Thyroid gland (tissue), 4 donors: ENCODE data around the gene PRR5. TPM values are rescaled to one million over a fixed set of nuclear protein-coding genes. Genes with fewer than 3 reads are reported as not detected.

Experiments
- DNase-seq, 2 donors: peaks; one replicate each; pipeline ENCODE4 v3.0.0-alpha.2; 2019
- H3K27ac ChIP-seq, 3 donors: fragments of 200-600 bp; sonication (generic); 1 replicate in 2 of 3; 2 replicates in 1 of 3; pipeline ENCODE4 v1.5.1; 2016 to 2019; ENCODE audit warnings: mild to moderate bottlenecking in 1 of 3, moderate library complexity in 1 of 3
- H3K27me3 ChIP-seq: fragments of 200-600 bp; sonication (generic); one replicate; pipeline ENCODE4 v1.5.1; 2019
- H3K36me3 ChIP-seq, 2 donors: fragments of 200-600 bp; sonication (generic); one replicate each; pipeline ENCODE4 v1.5.1; 2016 to 2019
- H3K4me1 ChIP-seq, 2 donors: fragments of 200-600 bp; sonication (generic); one replicate each; pipeline ENCODE4 v1.5.1; 2017 to 2019
- H3K4me3 ChIP-seq, 3 donors: fragments of 200-600 bp; sonication (generic); replicated peaks in 1 of 3; 1 replicate in 2 of 3; 2 replicates in 1 of 3; pipeline ENCODE4 v1.5.1; 2016; ENCODE audit warnings: mild to moderate bottlenecking in 1 of 3
- H3K9me3 ChIP-seq: fragments of 200-600 bp; sonication (generic); one replicate; pipeline ENCODE4 v1.5.1; 2017
- CTCF ChIP-seq, 6 experiments: fragments of 200-600 bp in 3 of 6; fragments of 450-650 bp in 3 of 6; sonication (generic) in 3 of 6; IDR thresholded peaks; one replicate each; pipeline ENCODE4 v1.5.1; 2016 to 2019; ENCODE audit warnings: antibody characterized with exemption in 6 of 6, mild to moderate bottlenecking in 2 of 6, inconsistent platforms in 1 of 6, moderate library complexity in 1 of 6
- POLR2A ChIP-seq, 2 donors: fragments of 450-650 bp; IDR thresholded peaks; one replicate each; pipeline ENCODE4 v1.6.1; 2017; ENCODE audit warnings: antibody characterized with exemption in 2 of 2, mild to moderate bottlenecking in 2 of 2, moderate library complexity in 1 of 2
- WGBS, 2 donors: methylation state at CpG; one replicate each; pipeline ENCODE4 v1.1.5; 2017; 5-methylcytosine and 5-hydroxymethylcytosine counted together
- intact Hi-C: fragments of 100-400 bp; cut with DNase I; formaldehyde crosslinking; loops from one replicate; pipeline ENCODE4 v1.15.1; 2023
- total RNA-seq, 4 donors: library from RNA; depleted of rRNA; stranded (reverse); fragments of >200 nt; gene quantifications; one replicate each; pipeline ENCODE4 v1.2.3, GENCODE V29; 2016

The PRR5 gene
- total RNA-seq, 4 donors from 2014 or later = 17.3 to 31.8 (median 26.9) TPM

- DNase-seq = no peak
- TF ChIP-seq POLR2A (IDR thresholded peaks at IDR 0.05) (no peak), CTCF (IDR thresholded peaks at IDR 0.05) (no peak)
- Histone ChIP-seq H3K27me3 (no peaks in the 10 kb centered on the region), H3K36me3 (no peaks in the 10 kb centered on the region), H3K4me1 (no peaks in the 10 kb centered on the region), H3K9me3 (no peaks in the 10 kb centered on the region), H3K27ac (no peak overlapping the region), H3K4me3 (no peak overlapping the region)
- 89 to 93% methylated on average over 7 to 8 of the region's 8 CpGs for WGBS, 2 donors
- intact Hi-C loops = no loop called here
Observed at GRCh38 chr22:44712962-44713361, 11.0 kb downstream of the PRR5 start.

GRCh38 chr22:44714703-44715350, 12.8 kb downstream of the PRR5 start:
- Histone ChIP-seq H3K36me3 (no peaks in the 10 kb centered on the region), H3K4me3 (no peak overlapping the region), H3K9me3 (no peaks in the 10 kb centered on the region), H3K4me1 (no peaks in the 10 kb centered on the region), H3K27me3 (no peaks in the 10 kb centered on the region), H3K27ac (peak overlapping the region in 1 of 3 donors; percentile 23)
- intact Hi-C loops = no loop called here
- TF ChIP-seq CTCF (IDR thresholded peaks at IDR 0.05) (no peak), POLR2A (IDR thresholded peaks at IDR 0.05) (no peak)
- WGBS, 2 donors = 64 to 71% methylated on average over 12 to 13 of the region's 18 CpGs
- peak in 1 of 2 donors; percentile 24 for DNase-seq

GRCh38 chr22:44718418-44718817, 16.4 kb downstream of the PRR5 start:
- no peaks in the 10 kb centered on the region for H3K27me3 ChIP-seq
- H3K9me3 ChIP-seq = no peaks in the 10 kb centered on the region
- intact Hi-C loops = no loop called here
- no peak for TF ChIP-seq POLR2A (IDR thresholded peaks at IDR 0.05)
- no peak for TF ChIP-seq CTCF (IDR thresholded peaks at IDR 0.05)
- no peaks in the 10 kb centered on the region for H3K36me3 ChIP-seq
- no peak for DNase-seq
- H3K27ac ChIP-seq = no peak overlapping the region
- WGBS, 2 donors = 92 to 94% methylated on average over 3 of the region's 3 CpGs
- no peaks in the 10 kb centered on the region for H3K4me1 ChIP-seq
- H3K4me3 ChIP-seq = no peak overlapping the region

- Histone ChIP-seq H3K36me3 (no peaks in the 10 kb centered on the region), H3K4me3 (no peak overlapping the region), H3K27me3 (no peaks in the 10 kb centered on the region), H3K27ac (no peak overlapping the region), H3K4me1 (no peaks in the 10 kb centered on the region), H3K9me3 (no peaks in the 10 kb centered on the region)
- TF ChIP-seq CTCF (IDR thresholded peaks at IDR 0.05) = no peak
- peak; percentile 47 to 62 for DNase-seq
- 55 to 72% methylated on average over 8 to 12 of the region's 13 CpGs for WGBS, 2 donors
- intact Hi-C loops = no loop called here
Observed at GRCh38 chr22:44719586-44720368, 17.8 kb downstream of the PRR5 start.

- Histone ChIP-seq H3K4me1 (no peaks in the 10 kb centered on the region), H3K27ac (no peak overlapping the region), H3K27me3 (no peaks in the 10 kb centered on the region), H3K36me3 (no peaks in the 10 kb centered on the region), H3K9me3 (no peaks in the 10 kb centered on the region), H3K4me3 (no peak overlapping the region)
- intact Hi-C loops = no loop called here
- no peak for DNase-seq
- TF ChIP-seq CTCF (IDR thresholded peaks at IDR 0.05) (no peak), POLR2A (IDR thresholded peaks at IDR 0.05) (no peak)
- 91 to 94% methylated on average over 7 of the region's 7 CpGs for WGBS, 2 donors
Observed at GRCh38 chr22:44721213-44721612, 19.2 kb downstream of the PRR5 start.
